ACC112 (cell line): Measurements from ENCODE around the gene CACNA2D4.

Experiments used
- H2AFZ ChIP-seq: fragments of 200-600 bp; sonication (generic); one replicate; pipeline ENCODE4 v1.6.0; 2017; ENCODE audit warnings: antibody characterized with exemption, low read length; ENCODE audit not compliant: unreplicated experiment
- H3K27ac ChIP-seq: fragments of 200-600 bp; sonication (generic); 2 replicates; pipeline ENCODE4 v1.5.1; 2014; ENCODE audit warnings: low read depth, mild to moderate bottlenecking, antibody characterized with exemption, low read length, moderate library complexity
- H3K27me3 ChIP-seq: fragments of 200-600 bp; sonication (generic); 2 replicates; pipeline ENCODE4 v1.6.1; 2014; ENCODE audit warnings: mild to moderate bottlenecking, antibody characterized with exemption, low read length, moderate library complexity, mixed read lengths; ENCODE audit not compliant: insufficient read depth
- H3K36me3 ChIP-seq: fragments of 200-600 bp; sonication (generic); 2 replicates; pipeline ENCODE4 v1.6.1; 2016; ENCODE audit warnings: mild to moderate bottlenecking, antibody characterized with exemption, low read length, moderate library complexity, mixed read lengths; ENCODE audit not compliant: insufficient read depth
- H3K4me1 ChIP-seq: fragments of 200-600 bp; sonication (generic); one replicate; pipeline ENCODE4 v1.6.1; 2016; ENCODE audit warnings: low read length, mixed read lengths; ENCODE audit not compliant: insufficient read depth, unreplicated experiment, control insufficient read depth
- H3K4me3 ChIP-seq: fragments of 200-600 bp; sonication (generic); 2 replicates; pipeline ENCODE4 v1.5.1; 2014; ENCODE audit warnings: mild to moderate bottlenecking, low read depth, low read length
- H3K79me2 ChIP-seq: fragments of 200-600 bp; sonication (generic); one replicate; pipeline ENCODE4 v1.6.0; 2016; ENCODE audit warnings: low read length; ENCODE audit not compliant: control insufficient read depth, unreplicated experiment, insufficient read depth

Gene CACNA2D4

DNA sequence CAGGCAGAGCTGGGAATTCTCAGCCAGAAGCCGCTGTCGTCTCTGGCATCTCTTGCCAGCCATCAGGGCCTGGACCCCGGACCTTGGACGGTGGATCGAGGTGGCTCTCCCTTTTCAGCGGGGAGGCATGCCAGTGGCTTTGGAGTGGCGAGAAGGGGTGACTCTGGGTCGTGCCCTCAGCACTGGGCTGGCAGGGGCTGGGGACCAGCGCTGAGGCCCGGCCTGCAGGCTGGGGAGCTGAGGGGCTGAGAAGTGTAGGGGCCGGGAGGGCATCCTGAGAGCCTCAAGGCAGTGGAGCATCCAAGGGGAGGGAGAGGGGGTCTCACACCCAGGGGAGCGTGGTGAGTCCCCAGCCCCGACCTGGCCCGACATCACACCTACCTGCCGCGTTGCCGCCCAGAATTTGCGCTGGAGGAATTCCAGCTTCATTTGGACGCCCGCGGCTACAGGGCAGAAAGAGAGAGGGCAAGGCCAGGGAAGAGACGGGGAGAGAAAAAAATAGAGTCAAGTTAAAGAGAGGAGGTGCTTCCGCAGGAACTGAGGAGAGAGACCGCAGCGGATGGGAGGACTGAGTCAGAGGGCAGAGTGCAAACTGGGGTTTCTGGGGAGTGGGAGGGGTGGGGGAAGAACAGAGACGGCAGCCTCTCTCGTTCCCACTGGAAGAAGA lies 107.0 kb downstream of the CACNA2D4 start:
- Histone ChIP-seq H2AFZ (no peak overlapping the region), H3K4me3 (no peak overlapping the region), H3K36me3 (no peaks in the 10 kb centered on the region), H3K4me1 (peaks cover 4% of the 10 kb centered on the region), H3K79me2 (no peaks in the 10 kb centered on the region), H3K27ac (no peak overlapping the region), H3K27me3 (peaks cover 23% of the 10 kb centered on the region)

DNA sequence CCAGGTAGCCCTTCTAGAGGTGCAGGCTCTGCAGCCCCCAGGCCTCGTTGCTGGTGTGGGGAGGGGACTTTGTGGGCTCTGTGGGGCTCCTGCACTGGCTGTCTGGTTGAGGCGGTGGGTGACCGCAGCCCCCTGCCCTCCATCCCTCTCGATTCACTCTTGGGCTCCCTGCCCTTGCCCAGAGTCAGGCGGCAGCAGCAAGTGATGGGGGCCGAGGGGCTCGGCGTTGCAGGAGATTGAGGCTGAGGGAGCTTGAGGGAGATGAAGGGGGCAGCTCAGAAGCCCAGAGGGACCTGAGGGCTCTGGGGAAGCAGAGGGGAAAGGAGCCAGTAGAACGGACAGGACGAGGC lies 107.5 kb downstream of the CACNA2D4 start:
- peaks cover 4% of the 10 kb centered on the region for H3K4me1 ChIP-seq
- peaks cover 18% of the 10 kb centered on the region for H3K27me3 ChIP-seq
- H3K36me3 ChIP-seq, result no peaks in the 10 kb centered on the region
- no peak overlapping the region for H2AFZ ChIP-seq
- no peaks in the 10 kb centered on the region for H3K79me2 ChIP-seq
- no peak overlapping the region for H3K27ac ChIP-seq
- H3K4me3 ChIP-seq, result no peak overlapping the region

DNA sequence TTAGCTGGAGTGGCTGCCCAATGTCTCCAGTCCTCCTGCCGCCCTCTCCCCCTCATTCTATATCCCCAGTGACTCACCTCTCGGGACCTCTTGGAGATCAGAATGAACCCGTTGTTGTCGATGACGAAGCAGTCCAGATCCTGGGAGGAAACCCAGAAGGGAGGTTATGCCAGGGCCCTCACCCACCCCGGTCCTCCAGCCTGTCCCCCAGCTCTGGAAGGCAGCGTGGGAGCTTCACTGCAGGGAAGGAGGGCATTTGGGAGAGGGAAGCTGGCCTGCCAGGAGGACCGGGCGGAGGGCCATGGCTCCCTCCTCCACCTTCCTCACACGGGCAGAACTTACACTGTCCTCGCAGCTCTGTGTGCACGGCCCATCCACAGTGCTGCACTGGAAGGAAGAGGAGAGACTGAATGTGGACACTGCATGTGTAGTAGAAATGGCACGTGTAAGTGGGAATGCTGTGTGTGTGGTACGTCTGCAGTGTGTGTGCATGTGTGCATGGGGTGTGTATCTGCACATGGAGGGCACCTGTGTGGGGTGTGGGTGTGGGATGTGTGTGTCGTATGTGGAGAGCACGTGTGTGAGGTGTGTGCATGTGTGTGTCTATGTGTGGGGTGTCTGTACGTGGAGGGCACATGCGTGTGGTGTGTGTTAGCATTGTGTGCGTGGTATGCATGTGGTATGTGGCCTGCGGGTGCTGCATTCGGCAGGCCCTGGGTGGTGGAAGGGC lies 108.1 kb downstream of the CACNA2D4 start:
- Histone ChIP-seq H3K27ac (no peak overlapping the region), H3K4me1 (peaks cover 4% of the 10 kb centered on the region), H3K27me3 (peaks cover 13% of the 10 kb centered on the region), H3K4me3 (no peak overlapping the region), H3K36me3 (no peaks in the 10 kb centered on the region), H2AFZ (no peak overlapping the region), H3K79me2 (no peaks in the 10 kb centered on the region)

DNA sequence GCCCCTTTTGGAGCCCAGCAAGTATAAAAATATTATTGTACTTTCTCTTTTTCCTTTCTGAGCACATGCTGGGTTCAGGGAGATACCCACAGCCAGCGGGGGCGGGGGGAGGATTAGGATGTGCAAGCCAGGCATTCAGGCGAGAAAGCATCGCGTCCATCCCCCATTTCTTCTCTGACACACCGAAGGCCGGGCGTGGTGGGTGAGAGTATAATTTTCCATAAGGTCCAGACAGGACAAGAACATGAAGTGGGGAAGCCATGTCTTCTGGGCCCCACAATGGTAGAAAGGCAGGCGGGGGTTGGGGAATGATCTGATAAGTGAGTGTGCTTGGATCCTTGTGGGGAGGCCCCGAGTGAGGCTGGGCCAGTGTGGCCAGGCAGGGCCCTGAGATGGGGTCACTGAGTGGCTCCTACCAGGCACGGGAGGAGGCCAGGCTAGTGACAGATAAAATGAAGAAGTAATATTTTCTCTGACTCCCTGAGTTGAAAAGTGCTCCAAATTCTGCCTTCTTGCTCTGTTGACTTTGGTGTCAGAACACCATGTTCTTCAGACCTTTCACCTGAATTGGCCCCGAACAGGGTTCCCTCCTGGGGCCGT lies 108.8 kb downstream of the CACNA2D4 start:
- Histone ChIP-seq H3K79me2 (no peaks in the 10 kb centered on the region), H3K36me3 (no peaks in the 10 kb centered on the region), H2AFZ (no peak overlapping the region), H3K27me3 (peaks cover 6% of the 10 kb centered on the region; the same call in 1 of the 2 replicates), H3K4me3 (no peak overlapping the region), H3K4me1 (peaks cover 4% of the 10 kb centered on the region), H3K27ac (no peak overlapping the region)

DNA sequence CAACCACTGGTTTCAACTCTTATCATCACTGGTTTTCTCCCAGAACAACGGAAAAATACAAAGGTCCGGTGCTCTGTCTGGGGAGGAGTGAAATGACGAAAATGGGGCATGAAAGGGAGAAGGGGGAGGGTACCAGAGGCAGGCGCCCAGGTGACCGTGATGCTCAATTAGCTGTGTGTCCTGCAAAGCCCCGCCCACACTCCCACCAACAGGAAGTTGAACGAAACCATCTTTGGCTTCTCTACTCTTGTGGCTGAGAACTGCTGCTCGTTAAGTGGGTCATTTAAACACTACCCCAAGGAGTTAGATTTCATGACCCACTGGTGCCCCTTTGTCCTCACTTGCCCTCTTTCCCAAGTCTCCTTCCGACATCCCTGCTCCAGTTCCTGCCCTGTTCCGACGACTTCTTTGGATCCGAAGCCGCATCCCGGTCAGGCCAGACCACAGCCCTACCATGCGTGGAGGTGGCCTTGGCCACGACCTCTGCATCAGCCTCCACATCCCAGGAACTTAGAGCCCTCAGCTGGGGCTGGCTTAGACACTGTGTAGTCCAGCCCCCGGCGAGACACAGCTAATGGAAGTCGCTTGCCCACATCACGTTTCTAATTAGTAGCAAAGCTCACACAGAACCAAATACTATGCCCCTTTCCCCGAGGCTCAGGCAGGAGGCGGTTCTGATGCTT lies 109.5 kb downstream of the CACNA2D4 start:
- Histone ChIP-seq H3K4me3 (no peak overlapping the region), H3K4me1 (peaks cover 4% of the 10 kb centered on the region), H2AFZ (no peak overlapping the region), H3K27me3 (no peaks in the 10 kb centered on the region), H3K36me3 (no peaks in the 10 kb centered on the region), H3K27ac (no peak overlapping the region), H3K79me2 (no peaks in the 10 kb centered on the region)

DNA sequence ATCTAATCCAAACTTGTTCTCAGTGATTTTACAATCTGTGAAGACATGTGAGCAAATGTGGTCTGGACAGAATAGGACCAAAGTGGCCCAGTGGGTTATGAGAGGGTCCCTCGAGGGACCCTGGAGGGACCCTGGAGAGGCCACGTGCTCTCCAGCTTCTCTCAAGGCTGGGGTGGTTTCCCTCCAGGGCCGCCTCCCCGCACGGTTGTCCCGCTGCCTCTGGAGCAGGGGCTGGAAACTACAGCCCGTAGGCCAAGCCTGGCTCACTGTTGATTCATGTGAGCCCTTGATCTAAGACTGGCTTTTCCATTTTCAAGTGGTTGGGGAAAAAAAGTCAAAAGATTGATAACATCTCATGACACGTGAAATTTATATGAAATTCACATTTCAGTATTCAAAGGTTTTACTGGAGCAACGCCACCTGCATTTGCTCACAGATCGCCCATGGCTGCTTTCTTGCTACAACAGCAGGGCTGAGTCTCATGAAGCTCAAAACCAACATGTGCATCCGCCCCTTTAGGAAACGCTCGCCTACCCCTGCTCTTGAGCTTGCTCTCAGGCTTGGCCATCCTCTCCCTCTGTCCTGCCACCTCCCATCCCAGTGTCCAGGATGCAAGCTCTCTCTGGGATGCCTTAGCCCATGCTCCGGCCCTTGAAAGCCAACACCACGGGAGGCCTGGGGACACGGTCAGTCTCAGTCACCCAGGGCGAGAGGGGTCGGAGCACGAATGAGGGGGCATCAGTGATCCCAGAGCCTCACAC lies 110.2 kb downstream of the CACNA2D4 start:
- no peaks in the 10 kb centered on the region for H3K36me3 ChIP-seq
- H3K4me3 ChIP-seq, result no peak overlapping the region
- H3K4me1 ChIP-seq, result peaks cover 4% of the 10 kb centered on the region
- H3K79me2 ChIP-seq, result no peaks in the 10 kb centered on the region
- H3K27ac ChIP-seq, result no peak overlapping the region
- H3K27me3 ChIP-seq, result no peaks in the 10 kb centered on the region
- H2AFZ ChIP-seq, result no peak overlapping the region

DNA sequence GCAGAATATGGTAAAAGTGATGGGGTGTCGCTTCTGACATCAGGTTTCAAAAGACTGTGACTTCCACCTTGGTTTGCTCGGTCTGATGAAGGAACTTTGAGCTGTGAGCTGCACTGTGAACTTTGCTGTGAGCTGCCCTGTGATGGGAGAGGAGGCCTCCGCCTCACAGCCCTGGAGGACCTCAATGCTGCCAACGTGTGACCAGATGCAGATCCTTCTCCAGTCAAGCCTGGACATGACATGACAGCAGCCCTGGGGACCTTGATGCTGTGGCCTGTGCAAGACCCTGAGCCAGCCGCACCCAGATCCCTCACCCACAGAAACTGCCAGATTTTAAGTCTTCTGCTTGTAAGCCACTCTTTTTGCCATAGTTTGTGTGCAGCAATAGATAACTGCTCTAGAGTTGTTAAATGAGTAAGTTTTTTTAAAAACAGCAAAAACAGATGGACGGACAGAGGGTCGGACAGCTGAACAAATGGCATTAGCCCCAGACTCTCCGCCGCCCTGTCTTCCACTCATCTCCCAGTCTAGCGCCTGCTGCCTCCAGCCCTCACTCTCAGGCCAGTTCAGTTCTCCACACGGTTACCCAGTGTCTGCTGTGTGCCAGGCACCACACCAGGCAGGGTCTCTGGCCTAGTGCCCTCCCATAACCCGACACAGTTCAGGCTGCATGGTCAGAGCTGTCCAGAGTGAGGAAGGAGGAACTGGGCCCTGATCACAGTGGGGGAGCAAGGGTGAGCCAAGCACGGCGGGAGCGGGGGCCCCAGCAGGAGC lies 111.2 kb downstream of the CACNA2D4 start:
- Histone ChIP-seq H3K79me2 (no peaks in the 10 kb centered on the region), H3K27me3 (no peaks in the 10 kb centered on the region), H3K27ac (no peak overlapping the region), H2AFZ (no peak overlapping the region), H3K4me3 (no peak overlapping the region), H3K4me1 (no peaks in the 10 kb centered on the region), H3K36me3 (no peaks in the 10 kb centered on the region)

DNA sequence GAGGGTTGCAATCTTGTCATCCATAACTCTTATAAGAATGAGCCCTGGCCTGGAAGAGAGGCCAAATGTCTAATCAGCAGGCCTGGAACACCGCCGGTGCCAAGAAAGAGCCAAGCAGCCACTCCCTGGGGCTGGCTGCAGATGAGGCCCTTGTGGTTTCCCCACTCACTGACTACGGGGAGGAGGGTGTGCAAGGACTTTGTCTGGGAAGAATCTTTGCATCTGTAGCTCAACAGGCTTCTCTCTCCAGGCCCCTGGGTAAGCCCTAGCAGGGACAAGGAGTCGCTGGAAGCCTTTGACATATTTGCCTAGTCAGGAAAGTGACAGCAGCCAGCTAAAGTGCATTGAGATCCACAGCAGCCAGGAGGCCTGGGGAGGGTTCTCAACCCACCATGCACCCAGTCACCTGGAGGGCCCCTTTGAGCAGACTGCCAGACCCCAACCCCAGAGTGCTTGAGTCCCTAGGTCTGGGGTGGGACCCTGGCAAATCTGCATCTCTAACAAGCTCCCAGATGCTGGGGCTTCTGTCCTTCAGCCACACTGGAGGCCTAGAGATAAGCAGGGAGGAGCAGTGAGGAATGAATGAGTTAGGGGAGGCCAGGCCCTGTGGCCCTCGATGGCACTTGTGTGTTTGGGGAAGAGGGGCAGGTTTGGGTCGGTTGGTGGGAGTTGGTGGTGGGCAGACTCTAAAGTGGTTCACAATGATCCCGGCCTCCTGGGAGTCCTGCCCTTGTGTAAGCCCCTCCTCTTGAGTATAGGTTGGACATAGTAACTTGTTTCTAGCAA lies 112.0 kb downstream of the CACNA2D4 start:
- Histone ChIP-seq H3K4me1 (no peaks in the 10 kb centered on the region), H3K79me2 (no peaks in the 10 kb centered on the region), H3K27ac (no peak overlapping the region), H3K4me3 (no peak overlapping the region), H3K27me3 (no peaks in the 10 kb centered on the region), H2AFZ (no peak overlapping the region), H3K36me3 (no peaks in the 10 kb centered on the region)

DNA sequence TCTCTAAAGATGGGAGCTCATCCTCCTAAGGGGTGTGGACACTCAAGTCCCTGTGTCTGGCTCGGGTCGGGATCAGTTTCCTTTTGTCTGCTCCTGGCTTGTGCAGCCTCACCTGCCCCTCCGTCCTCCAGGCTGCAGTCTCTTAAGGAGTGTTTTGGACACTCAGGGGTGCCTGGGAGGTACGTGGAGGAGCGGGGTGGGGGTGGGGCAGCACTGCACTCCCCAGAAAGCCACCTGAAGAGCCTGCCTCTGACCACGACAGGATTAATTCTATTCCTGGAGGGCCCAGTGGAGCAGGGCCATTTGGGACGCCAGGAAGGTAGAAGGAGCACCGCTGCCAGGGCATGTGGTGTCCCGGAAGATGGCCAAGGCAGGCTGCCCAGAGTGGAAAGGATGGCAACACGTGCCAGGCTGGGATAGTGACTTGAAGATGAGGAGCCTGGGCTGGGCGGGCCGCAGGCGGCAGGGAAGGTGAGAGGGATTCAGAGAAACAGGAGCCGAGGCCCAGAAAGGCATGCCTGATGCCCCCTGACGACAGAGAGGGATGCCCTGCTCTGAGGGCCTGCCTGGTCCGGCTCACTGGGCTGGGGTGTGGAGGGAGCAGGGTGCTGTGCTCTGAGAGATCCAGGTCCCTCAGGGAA lies 112.9 kb downstream of the CACNA2D4 start:
- H3K27me3 ChIP-seq, result no peaks in the 10 kb centered on the region
- H3K36me3 ChIP-seq, result no peaks in the 10 kb centered on the region
- H3K4me3 ChIP-seq, result no peak overlapping the region
- no peak overlapping the region for H3K27ac ChIP-seq
- no peak overlapping the region for H2AFZ ChIP-seq
- peaks cover 6% of the 10 kb centered on the region for H3K4me1 ChIP-seq
- H3K79me2 ChIP-seq, result no peaks in the 10 kb centered on the region
